ENCODE measurements around the gene ROR2. TPM values are rescaled to one million over a fixed set of nuclear protein-coding genes. Genes with fewer than 3 reads are reported as not detected.

Gene ROR2
- total and polyA plus RNA-seq, 2 of the 13 experiments (the other 11 are each of a cell fraction or from before 2014, with no cell fraction given): not detected

GRCh38 chr9:91865041-91865440 lies 85.0 kb downstream of the ROR2 start (continued):
- TF ChIP-seq ZBTB2 (CRISPR knock-in tag; IDR thresholded peaks at IDR 0.05; ENCODE audit: low read depth) (no peak), STAT6 (CRISPR knock-in tag; IDR thresholded peaks at IDR 0.05; ENCODE audit: borderline replicate concordance) (no peak)

GRCh38 chr9:91864380-91864779 lies 85.6 kb downstream of the ROR2 start:
- intact Hi-C loops (cut with micrococcal nuclease; ENCODE audit: unreplicated experiment) (no loop called here), in situ Hi-C loops (cut with HindIII; ENCODE audit: extremely low pct_ligation_motif_present, low pct_unique_long_range_greater_than_20kb) (no loop called here)
- no peak for ATAC-seq
- peaks cover 0 to 33% of the 10 kb centered on the region in 2 experiments; a peak in 3 of 5 replicates for H3K27me3 ChIP-seq (ENCODE audit: control insufficient read depth in 1 of 2, insufficient read depth in 2 of 2, low read length in 2 of 2)
- H3K36me3 ChIP-seq (replicated peaks in 1 of 2; ENCODE audit: control insufficient read depth in 1 of 2, insufficient read depth in 2 of 2, low read length in 2 of 2): no peaks in the 10 kb centered on the region
- TF ChIP-seq SETDB1 (CRISPR knock-in tag; IDR thresholded peaks at IDR 0.05; ENCODE audit: borderline replicate concordance) (no peak), MXD3 (CRISPR knock-in tag; IDR thresholded peaks at IDR 0.05) (no peak)
- BruUV-seq (replicated peaks): no TSS peak
- no peak for DNase-seq (ENCODE audit: low spot score)
- no peaks in the 10 kb centered on the region for H3K9me3 ChIP-seq (ENCODE audit: low read length)
- no peaks in the 10 kb centered on the region for H4K20me1 ChIP-seq (ENCODE audit: insufficient read depth, low read length)
- no peak overlapping the region for H3K4me2 ChIP-seq (ENCODE audit: low read depth, low read length)
- H3K79me2 ChIP-seq (ENCODE audit: insufficient read depth, low read length): no peaks in the 10 kb centered on the region
- H3K9ac ChIP-seq (ENCODE audit: insufficient read depth, low read depth, low read length): no peak overlapping the region
- no peak overlapping the region for H2AFZ ChIP-seq (ENCODE audit: low read length)
- H3K27ac ChIP-seq (ENCODE audit: extremely low read length, insufficient read depth, low read length): no peak overlapping the region
- FAIRE-seq: no peak
- WGBS (ENCODE audit: low lambda C conversion rate): 0% methylated on average over 3 of the region's 4 CpGs
- ChIA-PET CTCF (ENCODE audit: low intra/inter-chr PET ratio, low total read pairs) (no interaction called here), POLR2A (no interaction called here)
- H3K4me3 ChIP-seq (replicated peaks in 1 of 3; ENCODE audit: insufficient read depth in 1 of 3, low read depth in 2 of 3, low read length in 3 of 3): no peak overlapping the region
- no peaks in the 10 kb centered on the region for H3K4me1 ChIP-seq (ENCODE audit: insufficient read depth, low read length)
